SK-N-MC (cell line): Measurements from ENCODE around the gene SRCAP.

Source experiments
- EZH2 ChIP-seq: fragments of 200-600 bp; sonication (generic); IDR thresholded peaks from one replicate; pipeline ENCODE4 v1.6.1; 2017; ENCODE audit warnings: antibody characterized with exemption
- POLR2AphosphoS5 ChIP-seq: IDR thresholded peaks from 2 replicates; pipeline ENCODE4 v1.6.1; 2012; ENCODE audit warnings: mild to moderate bottlenecking, low read depth, low read length, borderline replicate concordance

- TF ChIP-seq EZH2 (no peak), POLR2AphosphoS5 (no peak)
Measured at GRCh38 chr16:30775131-30775391, 76.1 kb downstream of the SRCAP start.
